SK-N-SH (cell line): ENCODE measurements around the gene ENOX1.

Experiments used
- POLR2AphosphoS5 ChIP-seq: IDR thresholded peaks from 2 replicates; pipeline ENCODE4 v1.6.1; 2012; ENCODE audit warnings: low read depth, low read length
- SMC3 ChIP-seq: IDR thresholded peaks from 2 replicates; pipeline ENCODE4 v1.6.1; 2012; ENCODE audit warnings: low read depth, low read length, improper control_type of control experiment
- YY1 ChIP-seq: IDR thresholded peaks from 2 replicates; pipeline ENCODE4 v1.4.0; 2012; ENCODE audit warnings: low read depth, mild to moderate bottlenecking
- TF ChIP-seq, protein P1 (sequence below): fragments of 200-600 bp; sonication (generic); IDR thresholded peaks from 2 replicates; pipeline ENCODE4 v1.6.1; 2017; ENCODE audit warnings: antibody characterized with exemption, mild to moderate bottlenecking, moderate library complexity
- TF ChIP-seq, protein P2 (sequence below): IDR thresholded peaks from 2 replicates; pipeline ENCODE4 v1.4.0; 2012; ENCODE audit warnings: low read depth
- TF ChIP-seq, protein P3 (sequence below): IDR thresholded peaks from 2 replicates; pipeline ENCODE4 v1.4.0; 2012; ENCODE audit warnings: low read depth, borderline replicate concordance

DNA sequence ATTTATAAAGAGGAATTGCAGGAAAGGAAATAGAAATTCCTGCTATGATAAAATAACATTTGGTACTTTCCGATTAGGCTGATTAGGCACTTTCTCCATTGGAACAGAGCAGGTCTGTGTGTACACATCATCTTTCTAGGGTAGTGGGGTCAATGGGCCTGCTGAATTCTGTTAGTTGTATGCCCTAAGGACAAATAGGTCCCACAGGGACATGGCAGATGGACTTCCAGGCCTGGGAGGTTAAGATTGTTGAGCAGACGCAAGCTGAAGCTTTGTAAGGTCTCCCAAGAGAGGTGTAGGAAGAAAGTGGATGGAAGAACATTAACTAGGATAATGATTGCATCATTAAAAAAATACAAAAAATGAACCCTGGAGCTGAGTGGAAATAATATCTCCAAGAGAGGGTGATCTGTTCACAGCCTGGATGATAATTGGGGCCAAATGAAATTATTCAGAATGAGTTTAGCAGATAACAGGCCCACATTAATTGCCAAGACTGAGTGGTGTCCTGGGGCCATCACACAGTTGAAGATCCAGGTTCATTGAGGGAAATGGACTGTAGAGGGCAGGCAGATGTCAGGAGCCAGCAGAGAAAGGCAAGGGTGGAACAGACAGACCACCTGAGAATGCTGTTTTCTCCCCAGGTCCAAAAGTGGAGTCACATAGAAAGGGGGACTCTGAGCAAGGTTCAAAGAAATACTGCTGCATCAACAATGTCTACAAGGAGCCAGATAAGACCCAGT is 548.3 kb downstream of the ENOX1 start:
- TF ChIP-seq, protein P1, sequence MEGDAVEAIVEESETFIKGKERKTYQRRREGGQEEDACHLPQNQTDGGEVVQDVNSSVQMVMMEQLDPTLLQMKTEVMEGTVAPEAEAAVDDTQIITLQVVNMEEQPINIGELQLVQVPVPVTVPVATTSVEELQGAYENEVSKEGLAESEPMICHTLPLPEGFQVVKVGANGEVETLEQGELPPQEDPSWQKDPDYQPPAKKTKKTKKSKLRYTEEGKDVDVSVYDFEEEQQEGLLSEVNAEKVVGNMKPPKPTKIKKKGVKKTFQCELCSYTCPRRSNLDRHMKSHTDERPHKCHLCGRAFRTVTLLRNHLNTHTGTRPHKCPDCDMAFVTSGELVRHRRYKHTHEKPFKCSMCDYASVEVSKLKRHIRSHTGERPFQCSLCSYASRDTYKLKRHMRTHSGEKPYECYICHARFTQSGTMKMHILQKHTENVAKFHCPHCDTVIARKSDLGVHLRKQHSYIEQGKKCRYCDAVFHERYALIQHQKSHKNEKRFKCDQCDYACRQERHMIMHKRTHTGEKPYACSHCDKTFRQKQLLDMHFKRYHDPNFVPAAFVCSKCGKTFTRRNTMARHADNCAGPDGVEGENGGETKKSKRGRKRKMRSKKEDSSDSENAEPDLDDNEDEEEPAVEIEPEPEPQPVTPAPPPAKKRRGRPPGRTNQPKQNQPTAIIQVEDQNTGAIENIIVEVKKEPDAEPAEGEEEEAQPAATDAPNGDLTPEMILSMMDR, result no peak
- TF ChIP-seq YY1, result no peak
- TF ChIP-seq, protein P2, sequence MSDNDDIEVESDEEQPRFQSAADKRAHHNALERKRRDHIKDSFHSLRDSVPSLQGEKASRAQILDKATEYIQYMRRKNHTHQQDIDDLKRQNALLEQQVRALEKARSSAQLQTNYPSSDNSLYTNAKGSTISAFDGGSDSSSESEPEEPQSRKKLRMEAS, result no peak
- TF ChIP-seq, protein P3, sequence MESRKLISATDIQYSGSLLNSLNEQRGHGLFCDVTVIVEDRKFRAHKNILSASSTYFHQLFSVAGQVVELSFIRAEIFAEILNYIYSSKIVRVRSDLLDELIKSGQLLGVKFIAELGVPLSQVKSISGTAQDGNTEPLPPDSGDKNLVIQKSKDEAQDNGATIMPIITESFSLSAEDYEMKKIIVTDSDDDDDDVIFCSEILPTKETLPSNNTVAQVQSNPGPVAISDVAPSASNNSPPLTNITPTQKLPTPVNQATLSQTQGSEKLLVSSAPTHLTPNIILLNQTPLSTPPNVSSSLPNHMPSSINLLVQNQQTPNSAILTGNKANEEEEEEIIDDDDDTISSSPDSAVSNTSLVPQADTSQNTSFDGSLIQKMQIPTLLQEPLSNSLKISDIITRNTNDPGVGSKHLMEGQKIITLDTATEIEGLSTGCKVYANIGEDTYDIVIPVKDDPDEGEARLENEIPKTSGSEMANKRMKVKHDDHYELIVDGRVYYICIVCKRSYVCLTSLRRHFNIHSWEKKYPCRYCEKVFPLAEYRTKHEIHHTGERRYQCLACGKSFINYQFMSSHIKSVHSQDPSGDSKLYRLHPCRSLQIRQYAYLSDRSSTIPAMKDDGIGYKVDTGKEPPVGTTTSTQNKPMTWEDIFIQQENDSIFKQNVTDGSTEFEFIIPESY, result no peak
- TF ChIP-seq POLR2AphosphoS5, result no peak
- no peak for TF ChIP-seq SMC3
